ENCODE results near the gene MIF. TPM values are rescaled to one million over a fixed set of nuclear protein-coding genes. Genes with fewer than 3 reads are reported as not detected.
"Not testable (repeated sequence)": the region's sequence is repeated elsewhere in the genome, so short reads cannot be mapped to it uniquely, and the experiment has no call there.

MIF gene
- total RNA-seq, 4 donors from 2014 or later: 261 to 363 (median 313) TPM

DNA sequence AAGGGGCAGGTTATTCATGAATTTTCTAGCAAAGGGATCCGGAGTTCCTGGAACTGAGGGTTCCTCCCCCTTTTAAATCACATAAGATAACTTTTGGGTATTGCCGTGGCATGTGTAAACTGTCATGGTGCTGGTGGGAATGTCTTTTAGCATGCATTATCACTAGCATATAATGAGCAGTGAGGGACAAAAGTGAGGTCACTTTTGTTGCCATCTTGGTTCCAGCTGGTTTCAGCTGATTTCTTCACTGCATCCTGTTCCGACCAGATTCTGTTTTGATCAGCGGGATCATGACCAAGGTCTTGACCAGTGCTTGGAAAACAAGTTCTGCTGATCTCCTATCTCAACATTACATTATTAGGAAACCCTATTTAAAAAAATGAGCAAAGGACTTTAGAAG lies 7.4 kb downstream of the MIF start:
- Histone ChIP-seq H3K4me3 (no peak overlapping the region), H3K36me3 (peaks cover 12% of the 10 kb centered on the region), H3K27me3 (no peaks in the 10 kb centered on the region), H3K27ac (no peak overlapping the region), H3K4me1 (no peaks in the 10 kb centered on the region), H3K9me3 (no peaks in the 10 kb centered on the region)
- no peak for DNase-seq (ENCODE audit: low spot score in 2 of 2)
- TF ChIP-seq POLR2AphosphoS5 (IDR thresholded peaks at IDR 0.05) (no peak), EP300 (IDR thresholded peaks at IDR 0.05) (no peak), POLR2A (IDR thresholded peaks at IDR 0.05) (no peak)
- TF ChIP-seq, protein P1, sequence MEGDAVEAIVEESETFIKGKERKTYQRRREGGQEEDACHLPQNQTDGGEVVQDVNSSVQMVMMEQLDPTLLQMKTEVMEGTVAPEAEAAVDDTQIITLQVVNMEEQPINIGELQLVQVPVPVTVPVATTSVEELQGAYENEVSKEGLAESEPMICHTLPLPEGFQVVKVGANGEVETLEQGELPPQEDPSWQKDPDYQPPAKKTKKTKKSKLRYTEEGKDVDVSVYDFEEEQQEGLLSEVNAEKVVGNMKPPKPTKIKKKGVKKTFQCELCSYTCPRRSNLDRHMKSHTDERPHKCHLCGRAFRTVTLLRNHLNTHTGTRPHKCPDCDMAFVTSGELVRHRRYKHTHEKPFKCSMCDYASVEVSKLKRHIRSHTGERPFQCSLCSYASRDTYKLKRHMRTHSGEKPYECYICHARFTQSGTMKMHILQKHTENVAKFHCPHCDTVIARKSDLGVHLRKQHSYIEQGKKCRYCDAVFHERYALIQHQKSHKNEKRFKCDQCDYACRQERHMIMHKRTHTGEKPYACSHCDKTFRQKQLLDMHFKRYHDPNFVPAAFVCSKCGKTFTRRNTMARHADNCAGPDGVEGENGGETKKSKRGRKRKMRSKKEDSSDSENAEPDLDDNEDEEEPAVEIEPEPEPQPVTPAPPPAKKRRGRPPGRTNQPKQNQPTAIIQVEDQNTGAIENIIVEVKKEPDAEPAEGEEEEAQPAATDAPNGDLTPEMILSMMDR (IDR thresholded peaks at IDR 0.05): no peak
- WGBS: 90% methylated on average over 4 of the region's 4 CpGs

GRCh38 chr22:23903328-23903971 lies 9.3 kb downstream of the MIF start:
- Histone ChIP-seq H3K9me3 (no peaks in the 10 kb centered on the region), H3K27ac (no peak overlapping the region), H3K4me1 (no peaks in the 10 kb centered on the region), H3K4me3 (no peak overlapping the region), H3K27me3 (no peaks in the 10 kb centered on the region), H3K36me3 (no peaks in the 10 kb centered on the region)
- DNase-seq (ENCODE audit: low spot score in 2 of 2): no peak
- WGBS: 81% methylated on average over 7 of the region's 8 CpGs
- TF ChIP-seq POLR2A (IDR thresholded peaks at IDR 0.05) (no peak), EP300 (IDR thresholded peaks at IDR 0.05) (no peak), POLR2AphosphoS5 (IDR thresholded peaks at IDR 0.05) (no peak)
- TF ChIP-seq, protein P1 (IDR thresholded peaks at IDR 0.05): no peak

DNA sequence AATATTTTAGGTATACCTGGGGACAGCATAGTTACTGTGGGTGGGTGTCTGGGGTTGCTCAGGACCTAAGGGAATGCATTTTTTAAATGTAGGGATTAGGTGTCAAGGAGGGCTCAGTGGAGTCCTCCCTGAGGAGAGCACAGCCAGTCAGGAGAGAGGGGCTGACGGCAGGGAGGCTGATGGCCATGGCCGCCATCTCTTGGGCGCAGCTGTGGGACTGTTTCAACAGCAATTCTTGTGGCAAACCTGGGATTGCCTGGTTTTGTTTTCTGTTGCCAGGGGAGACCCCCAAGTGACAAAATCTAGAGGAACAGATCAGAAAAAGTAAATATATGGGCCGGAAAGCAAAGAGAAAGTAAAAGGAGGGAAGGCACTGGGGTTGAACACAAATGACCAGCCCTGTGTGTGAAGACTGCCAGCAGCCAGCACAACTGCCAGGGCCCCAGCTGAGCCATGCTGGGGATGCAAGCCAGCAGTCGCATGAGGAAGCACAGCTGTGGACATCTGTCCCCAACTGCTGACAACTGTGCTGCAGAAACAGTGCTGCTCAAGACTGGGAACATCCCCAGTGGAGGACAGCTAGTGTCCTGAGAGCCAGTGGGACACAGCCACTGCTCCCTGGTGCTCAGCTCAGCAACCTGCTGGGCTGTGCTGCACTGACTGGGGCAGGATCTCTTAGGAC lies 10.5 kb downstream of the MIF start:
- no peak for DNase-seq (ENCODE audit: low spot score in 2 of 2)
- H3K9me3 ChIP-seq: no peaks in the 10 kb centered on the region
- no peaks in the 10 kb centered on the region for H3K4me1 ChIP-seq
- WGBS: 75% methylated on average over 5 of the region's 5 CpGs
- no peak overlapping the region for H3K4me3 ChIP-seq
- no peaks in the 10 kb centered on the region for H3K36me3 ChIP-seq
- TF ChIP-seq, protein P1 (IDR thresholded peaks at IDR 0.05): no peak
- TF ChIP-seq POLR2AphosphoS5 (IDR thresholded peaks at IDR 0.05) (no peak), EP300 (IDR thresholded peaks at IDR 0.05) (no peak), POLR2A (IDR thresholded peaks at IDR 0.05) (no peak)
- no peak overlapping the region for H3K27ac ChIP-seq
- H3K27me3 ChIP-seq: no peaks in the 10 kb centered on the region

DNA sequence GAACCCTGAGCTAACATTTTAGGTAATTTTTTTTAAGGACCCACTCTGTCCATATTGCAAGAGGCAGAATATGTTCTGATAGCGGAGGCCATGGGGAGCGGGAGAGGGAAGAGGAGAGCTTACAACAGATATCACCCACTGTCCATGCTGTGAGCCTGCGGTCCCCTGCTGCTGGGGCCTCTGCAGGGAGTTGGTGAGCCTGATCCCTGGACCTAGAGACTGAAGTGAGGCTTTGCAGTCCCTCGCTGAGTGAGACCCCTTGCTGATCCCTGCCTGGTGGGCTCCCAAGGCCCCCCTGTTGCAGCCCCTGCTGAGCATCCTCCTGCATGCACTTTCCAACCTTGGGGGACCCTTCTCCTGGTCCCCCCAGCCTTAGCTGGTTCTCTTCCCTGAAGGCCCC lies 12.5 kb downstream of the MIF start:
- Histone ChIP-seq H3K9me3 (no peaks in the 10 kb centered on the region), H3K27me3 (no peaks in the 10 kb centered on the region), H3K36me3 (no peaks in the 10 kb centered on the region), H3K4me3 (no peak overlapping the region), H3K4me1 (no peaks in the 10 kb centered on the region), H3K27ac (no peak overlapping the region)
- TF ChIP-seq POLR2A (IDR thresholded peaks at IDR 0.05): no peak
- no peak for TF ChIP-seq POLR2AphosphoS5 (IDR thresholded peaks at IDR 0.05)
- no peak for TF ChIP-seq EP300 (IDR thresholded peaks at IDR 0.05)
- TF ChIP-seq, protein P1 (IDR thresholded peaks at IDR 0.05): no peak
- no peak for DNase-seq (ENCODE audit: low spot score in 2 of 2)
- 97% methylated on average over 4 of the region's 4 CpGs for WGBS

DNA sequence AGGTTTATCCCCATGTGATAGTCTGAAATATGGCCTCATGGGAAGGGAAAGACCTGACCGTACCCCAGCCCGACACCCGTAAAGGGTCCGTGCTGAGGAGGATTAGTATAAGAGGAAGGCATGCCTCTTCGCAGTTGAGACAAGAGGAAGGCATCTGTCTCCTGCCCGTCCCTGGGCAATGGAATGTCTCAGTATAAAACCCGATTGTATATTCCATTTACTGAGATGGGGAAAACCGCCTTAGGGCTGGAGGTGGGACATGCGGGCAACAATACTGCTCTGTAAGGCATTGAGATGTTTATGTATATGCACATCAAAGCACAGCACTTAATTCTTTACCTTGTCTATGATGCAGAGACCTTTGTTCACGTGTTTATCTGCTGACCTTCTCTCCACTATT lies 13.2 kb downstream of the MIF start:
- DNase-seq (ENCODE audit: low spot score in 2 of 2): not testable (repeated sequence)

More for the DNA sequence above, 13.2 kb downstream of the MIF start:
- not testable (repeated sequence) for H3K4me3 ChIP-seq, H3K9me3 ChIP-seq, H3K36me3 ChIP-seq, H3K27ac ChIP-seq, H3K27me3 ChIP-seq, H3K4me1 ChIP-seq
- WGBS: 69% methylated on average over 10 of the region's 10 CpGs

All from suprapubic skin (tissue), 4 donors.